IPS-NIHi11 (cell line): ENCODE results near the gene PLEKHA1.

Source experiments
- DNase-seq: peaks from one replicate; pipeline ENCODE4 v3.0.0; 2012; ENCODE audit warnings: mixed read lengths, low spot score

Gene PLEKHA1

DNA sequence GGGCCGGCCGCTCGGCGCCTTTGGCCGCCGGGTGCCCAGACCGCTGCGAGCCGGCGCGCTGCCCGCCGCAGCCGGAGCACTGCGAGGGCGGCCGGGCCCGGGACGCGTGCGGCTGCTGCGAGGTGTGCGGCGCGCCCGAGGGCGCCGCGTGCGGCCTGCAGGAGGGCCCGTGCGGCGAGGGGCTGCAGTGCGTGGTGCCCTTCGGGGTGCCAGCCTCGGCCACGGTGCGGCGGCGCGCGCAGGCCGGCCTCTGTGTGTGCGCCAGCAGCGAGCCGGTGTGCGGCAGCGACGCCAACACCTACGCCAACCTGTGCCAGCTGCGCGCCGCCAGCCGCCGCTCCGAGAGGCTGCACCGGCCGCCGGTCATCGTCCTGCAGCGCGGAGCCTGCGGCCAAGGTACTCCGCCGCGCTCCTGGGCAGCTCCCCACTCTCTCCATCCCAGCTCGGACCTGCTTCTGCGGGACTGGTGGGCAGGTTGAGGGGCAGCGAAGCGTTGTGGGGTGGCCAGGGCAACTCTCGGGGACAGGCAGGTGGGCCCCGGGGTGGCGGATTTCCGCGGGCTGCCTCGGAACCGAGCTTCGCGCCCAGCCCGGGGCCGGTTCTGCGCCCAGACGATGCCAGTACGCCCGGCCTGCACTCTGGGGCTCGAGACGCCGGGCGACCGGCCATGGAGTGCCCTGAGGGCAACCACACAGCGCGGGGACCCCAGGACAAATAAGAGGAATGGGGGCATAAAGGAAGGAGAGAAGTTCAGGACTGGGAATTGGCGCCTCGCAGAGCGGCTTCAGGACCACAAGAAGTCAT is 87.4 kb downstream of the PLEKHA1 start:
- peak; percentile 71 for DNase-seq

DNA sequence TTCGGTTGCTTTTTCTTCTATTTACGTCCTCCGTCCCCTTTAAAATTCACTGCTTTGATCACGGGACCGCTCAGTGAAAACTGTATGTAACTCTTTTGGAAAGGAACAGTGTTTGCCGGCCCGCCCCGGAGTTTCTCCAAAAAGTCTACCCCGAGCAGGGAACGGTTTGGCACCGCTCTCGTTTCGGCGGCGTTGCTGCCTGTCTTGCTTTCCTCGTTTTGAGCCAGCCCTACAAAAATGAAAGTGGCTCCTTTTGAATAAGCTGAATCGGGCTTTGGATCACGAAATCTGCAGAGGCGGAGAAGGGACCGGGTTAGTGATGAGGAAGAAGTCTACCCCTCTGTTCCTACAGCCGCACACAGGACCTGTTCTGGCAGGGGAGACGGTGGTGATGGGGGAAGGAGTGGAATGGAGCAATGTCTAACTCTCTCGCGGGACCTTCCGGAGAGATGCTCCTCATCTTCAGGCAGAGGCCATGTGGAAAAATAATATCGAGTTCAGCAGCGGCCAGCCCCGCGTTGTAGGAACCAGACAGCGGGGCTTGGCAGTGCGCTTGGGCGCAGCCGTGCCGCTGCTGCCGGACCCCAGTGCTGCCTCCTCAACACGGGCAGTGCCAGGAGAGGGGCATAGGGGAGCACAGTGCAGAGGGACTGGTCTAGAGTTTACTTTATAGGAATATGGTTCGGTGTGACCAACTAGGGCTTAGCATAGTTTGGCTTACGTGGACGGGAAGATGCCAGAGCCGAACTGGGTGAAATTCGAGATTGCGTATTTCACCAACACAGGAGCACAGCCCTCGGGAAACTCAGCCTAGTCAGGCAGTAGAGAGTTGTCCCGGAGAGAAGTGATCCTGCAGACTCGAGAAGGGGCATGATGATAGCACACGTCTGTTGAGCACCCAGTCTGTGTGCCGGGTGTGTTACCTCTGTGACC is 88.3 kb downstream of the PLEKHA1 start:
- DNase-seq: no peak

DNA sequence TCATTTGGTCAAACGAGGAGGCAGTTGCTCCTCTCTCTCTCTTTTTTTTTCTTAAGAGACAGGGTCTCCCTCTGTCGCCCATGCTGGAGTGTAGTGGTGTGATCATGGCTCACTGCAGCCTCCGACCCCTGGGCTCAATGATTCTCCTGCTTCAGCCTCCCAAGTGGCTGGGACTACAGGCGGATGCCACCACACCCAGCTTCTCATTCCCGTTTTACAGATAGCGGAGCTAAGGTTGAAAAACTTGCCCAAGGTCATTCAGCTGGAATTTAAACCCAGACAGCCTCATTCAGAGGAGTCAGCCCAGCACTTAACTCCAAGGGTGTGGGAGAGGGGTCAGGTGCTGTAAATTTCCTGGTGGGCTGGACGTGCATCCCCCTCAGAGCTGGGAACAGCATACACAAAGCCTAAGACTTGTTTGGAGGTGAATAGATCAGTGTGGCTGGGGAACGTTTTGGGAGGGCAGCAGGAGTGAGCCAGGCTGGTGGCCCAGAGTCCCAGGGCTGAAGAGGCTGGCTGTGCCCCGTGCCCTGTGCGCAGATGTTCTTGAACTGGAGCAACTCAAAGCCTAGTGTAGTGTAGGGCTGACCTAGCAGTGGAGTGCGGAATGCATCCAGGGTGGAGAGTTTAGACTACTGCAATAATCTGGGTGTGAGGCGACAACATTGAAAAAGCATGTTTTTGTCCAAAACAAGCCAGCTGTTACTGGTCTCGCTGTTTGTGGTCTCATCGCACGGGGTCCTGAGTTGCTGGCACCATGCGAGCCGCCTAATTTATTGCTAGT is 89.2 kb downstream of the PLEKHA1 start:
- DNase-seq: no peak

DNA sequence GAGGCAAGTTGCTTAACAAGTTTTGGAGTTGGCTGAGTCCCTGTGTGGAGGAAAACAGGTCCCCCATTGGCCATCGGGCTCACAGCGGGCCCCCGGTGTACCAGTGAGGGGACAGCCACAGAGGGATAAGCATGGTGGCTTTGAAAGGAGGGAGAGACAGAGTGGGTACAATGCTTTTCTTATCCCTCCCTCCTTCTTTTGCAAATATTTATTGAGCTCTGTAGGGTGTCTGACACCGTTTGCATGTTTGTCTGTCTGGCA is 89.7 kb downstream of the PLEKHA1 start:
- DNase-seq: no peak

DNA sequence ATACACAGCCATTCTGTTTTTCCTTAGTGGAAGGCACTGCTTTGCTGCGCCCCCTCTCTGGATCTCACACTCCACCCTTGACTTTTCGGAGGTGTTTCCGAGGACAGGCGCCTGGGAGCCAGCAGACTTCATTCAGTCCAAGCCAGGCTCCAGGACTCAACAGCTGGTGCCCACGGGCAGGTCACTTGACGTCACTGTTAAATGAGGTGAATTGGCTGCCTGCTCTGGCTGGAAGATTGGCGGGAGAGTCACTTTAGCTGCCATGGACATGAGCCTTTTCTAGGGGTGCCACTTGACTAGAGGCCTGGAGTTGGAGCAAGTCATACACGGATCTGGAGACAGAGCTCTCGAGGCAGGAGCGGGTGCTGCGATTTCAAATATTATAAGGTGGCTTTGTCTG is 90.1 kb downstream of the PLEKHA1 start:
- no peak for DNase-seq

DNA sequence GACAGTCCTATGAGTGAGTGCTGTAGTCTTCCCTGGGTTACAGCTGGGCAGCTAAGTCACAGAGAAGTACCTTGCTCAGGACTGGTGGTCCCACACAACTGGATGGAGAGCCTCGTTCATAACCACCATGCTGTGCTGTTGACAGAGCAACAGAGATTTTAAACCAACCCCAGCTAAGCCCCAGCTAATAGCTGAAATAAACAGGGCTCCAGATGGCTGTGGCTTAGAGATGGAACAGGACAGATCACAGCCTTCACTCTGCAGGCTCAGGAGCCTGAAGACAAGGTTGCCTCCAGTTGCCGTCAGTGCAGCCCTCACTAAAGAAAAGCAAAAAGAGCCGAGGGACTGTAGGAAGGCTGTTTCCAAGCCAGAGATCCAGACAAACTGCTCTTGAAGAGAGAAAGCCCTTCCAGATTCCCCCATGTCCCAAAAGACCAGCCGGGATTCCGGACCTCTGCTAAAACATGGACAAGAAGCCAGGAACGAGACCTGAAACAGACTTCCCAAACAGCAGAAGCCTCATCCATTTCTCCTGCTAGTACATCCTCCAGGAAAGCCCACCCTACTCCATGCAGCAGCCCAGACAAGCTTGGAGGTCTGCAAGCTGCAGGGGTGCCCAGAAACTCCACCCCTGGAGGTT is 91.0 kb downstream of the PLEKHA1 start:
- DNase-seq: no peak

DNA sequence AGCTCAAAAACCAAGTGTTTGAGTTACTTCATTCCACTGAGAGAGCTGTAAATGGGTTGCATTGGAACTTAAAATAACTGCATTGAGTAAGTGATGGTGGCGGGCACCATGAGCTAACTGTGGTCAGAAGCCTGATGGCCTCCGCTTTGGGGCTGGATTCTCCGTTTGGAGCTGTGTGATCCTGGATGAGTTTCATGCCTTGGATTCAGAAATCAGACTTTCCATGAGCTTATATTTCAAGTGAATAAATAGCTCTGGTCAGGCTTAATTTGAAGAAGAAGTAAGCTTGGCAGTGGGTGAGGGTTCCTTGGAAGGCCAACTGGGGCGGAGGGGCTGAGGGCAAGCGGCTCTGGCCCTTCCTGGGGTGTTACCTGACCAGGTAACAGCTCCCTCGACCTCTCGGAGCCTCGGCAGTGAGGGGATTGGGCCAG is 92.5 kb downstream of the PLEKHA1 start:
- no peak for DNase-seq

DNA sequence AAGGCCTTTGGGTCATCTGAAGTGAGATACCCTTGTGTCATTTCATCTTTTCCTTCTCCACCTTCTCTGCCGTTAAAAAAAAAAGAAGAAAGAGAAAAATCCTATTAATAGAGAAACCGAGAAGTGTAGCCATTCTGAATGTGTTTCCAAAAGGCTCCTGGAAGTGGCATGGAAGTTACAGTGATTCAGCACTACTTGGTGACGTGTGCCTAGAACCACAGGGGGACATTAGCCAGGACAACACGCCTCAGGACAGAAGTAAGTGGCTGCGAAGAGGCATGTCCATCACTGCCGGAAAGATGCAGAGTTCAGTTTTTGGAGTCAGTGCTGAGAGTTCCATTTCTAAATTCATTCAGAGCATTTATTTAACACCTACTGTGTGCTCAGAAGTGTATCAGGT is 93.2 kb downstream of the PLEKHA1 start:
- DNase-seq: no peak

DNA sequence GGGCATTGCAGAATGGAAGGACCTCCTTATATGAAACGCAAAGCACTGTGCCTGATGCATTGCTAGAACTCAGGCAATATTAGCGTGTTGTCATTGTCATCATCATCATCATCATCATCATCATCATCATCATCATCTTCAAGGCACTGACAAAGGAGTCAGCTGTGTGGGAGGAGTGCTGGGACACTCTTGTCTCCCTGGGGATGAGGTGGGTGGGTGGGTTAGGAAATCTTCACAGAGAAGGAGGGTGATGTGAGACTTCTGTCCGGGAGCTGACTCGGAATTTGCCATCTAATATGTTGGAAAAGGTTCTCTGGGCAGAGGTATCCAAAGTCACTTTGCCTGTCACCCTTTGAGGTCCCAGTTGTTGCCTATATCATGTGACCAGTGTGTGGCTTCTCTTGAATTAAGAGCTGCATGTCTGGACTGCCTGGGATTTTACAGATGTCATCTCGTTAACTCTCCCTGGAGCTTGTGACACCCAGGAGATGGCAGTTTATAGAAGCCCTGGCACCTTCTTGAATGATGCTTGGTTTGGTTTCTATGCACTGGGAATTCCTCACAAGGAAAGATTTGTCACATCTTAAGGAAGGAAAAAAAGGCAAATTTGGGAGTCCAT is 93.9 kb downstream of the PLEKHA1 start:
- no peak for DNase-seq

DNA sequence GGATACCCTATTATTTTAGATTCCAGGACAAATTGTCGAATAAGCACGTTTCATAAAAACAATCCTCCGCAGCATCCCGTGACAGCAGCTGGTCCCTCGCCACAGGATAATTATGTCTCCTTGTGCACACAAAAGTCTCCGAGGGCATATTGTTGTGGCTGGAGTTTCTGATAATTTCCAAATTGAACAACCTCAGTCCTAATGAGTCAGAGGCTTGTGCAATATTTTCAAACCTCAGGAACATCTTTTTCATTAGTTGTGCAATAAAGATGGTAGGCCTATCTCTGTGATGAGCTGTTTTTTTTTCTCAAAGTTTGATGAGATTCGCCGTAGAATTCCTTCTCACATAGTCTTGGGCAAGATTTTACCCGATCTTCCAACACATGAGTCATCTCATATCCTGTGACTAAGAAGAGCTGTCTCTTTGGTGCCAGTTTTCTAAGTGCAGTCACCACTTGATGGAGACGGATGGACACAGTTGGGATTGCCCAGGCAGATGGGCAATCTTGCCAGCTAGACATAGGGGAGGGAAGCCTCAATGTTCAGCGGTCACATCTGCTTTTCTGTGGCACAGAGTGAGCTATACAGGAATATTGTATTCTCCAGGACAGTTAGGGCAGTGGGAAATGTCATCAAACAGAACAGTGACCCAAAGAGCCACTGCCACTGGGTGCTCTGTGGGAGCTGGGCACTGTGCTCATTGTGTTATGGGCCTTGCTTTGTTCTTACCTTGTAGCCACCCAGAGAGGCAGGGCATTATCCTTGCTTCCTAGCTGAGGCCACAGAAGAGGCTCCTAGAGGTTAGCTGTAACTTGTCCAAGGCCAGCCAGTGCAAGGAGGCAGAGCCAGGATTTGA is 94.6 kb downstream of the PLEKHA1 start:
- DNase-seq: no peak

DNA sequence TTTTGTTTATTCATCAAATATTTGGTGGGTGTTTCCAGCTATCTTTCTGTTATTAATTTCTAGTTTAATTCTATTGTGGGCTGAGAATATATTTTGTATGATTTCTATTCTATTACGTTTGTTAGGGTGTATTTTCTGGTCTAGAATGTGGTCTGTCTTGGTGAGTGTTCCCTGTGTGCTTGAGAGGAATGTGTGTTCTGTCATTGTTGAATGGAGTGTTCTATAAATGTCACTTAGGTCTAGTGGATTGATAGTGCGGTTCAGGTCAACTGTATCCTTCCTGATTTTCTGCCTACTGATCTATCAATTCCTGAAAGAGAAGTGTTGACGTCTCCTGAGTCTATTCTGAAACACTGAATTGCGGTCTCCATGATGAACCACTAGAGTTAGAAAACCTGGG is 95.3 kb downstream of the PLEKHA1 start:
- no peak for DNase-seq

DNA sequence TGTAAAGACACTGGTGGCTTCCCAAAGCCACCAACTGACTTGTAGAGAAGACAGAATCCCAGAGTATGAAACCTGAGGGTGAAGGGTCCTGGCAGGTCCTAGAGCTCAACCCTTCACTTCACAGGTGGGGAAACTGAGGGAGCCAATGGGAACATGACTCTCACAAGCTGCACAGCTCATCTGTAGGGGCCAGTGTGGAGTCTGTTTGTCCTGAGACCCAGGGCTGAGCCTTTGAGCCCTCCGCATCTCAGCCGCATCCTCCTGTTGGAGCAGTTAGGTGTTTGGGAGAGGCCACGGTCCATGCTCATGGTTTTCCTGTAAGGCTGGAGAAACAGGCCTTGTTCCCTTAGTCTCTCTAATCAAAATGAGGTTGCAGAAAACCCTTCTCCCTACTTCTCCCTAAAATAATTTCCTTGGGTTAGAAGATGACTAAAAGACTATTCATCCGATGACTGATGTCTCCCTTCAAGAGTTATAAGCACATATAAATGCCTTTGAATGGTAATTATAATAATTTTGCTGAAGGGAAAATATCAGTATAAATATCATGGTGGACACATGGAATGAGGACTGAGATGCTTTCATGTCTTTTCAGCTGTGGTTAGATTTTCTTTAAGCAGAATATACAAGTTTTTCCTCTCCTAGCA is 97.1 kb downstream of the PLEKHA1 start:
- DNase-seq: no peak

DNA sequence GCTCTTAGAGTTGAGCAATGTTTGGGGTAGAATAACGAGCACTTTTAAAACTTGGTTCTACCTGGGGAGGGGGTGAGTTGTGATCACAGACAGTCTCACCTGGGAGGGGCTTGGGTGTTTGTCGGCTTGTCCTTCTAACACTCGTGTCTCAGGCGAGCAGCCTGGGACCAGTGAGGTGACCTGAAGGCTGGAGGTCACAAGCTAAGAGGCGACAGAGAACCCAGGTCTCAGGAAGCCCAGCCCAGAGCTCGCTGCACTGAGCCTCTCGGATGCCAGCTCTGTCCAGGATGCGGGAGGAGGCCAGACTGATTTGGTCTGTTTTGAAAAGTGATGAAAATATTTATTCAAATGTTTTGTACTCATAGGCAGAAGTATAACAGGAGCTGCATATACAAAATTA is 98.6 kb downstream of the PLEKHA1 start:
- no peak for DNase-seq

DNA sequence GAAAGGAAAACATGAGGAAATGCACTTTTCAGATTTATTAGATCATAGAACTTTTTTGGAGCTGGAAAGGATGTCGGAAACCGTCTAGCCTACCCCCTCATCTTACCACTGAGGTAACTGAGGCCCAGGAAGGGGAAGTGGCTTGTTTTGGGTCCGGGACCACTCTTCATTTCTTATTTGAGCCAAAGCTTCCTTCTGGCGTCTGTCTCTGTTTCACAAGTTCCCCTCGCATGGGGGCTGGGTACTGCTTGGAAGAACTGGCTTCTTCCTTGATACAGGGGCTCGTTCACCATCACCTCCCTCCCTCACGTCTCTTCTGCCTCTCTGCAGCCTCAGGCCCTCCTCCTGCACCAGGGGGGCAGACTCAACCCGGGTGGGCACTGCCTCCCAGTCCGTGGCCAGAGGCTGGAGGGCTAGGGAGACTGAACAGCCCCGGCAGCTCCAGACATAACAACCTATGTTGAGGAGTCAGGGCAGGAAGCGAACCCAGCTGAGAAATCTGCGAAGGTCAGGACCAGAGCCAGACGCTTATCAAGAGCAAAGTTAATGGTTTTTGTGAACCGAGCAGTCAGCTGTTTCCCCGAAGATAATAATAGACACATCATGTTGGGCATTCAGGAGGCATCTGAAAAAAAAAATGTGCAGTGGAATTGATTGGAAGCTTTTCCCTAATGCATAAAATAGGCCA is 99.8 kb downstream of the PLEKHA1 start:
- no peak for DNase-seq

DNA sequence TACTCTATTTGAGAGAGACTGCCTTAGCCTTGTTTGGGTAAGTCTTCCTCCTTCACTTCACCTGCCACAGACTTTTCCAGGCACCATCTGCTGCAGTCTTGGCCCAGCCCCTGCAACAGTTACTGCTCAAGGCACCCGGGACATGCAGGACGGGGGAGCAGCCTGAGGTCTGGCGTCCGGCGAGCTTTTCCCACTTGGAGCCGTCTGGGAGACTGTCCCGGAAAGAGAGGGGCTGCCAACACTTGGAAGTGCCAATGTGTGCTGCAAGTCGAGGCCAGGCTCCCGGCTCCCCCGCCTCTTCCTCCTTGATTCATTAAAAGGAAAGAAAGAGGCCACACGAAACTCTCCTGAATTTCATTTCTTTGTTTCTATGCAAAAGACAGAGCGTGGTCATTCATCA is 100.6 kb downstream of the PLEKHA1 start:
- DNase-seq: no peak

DNA sequence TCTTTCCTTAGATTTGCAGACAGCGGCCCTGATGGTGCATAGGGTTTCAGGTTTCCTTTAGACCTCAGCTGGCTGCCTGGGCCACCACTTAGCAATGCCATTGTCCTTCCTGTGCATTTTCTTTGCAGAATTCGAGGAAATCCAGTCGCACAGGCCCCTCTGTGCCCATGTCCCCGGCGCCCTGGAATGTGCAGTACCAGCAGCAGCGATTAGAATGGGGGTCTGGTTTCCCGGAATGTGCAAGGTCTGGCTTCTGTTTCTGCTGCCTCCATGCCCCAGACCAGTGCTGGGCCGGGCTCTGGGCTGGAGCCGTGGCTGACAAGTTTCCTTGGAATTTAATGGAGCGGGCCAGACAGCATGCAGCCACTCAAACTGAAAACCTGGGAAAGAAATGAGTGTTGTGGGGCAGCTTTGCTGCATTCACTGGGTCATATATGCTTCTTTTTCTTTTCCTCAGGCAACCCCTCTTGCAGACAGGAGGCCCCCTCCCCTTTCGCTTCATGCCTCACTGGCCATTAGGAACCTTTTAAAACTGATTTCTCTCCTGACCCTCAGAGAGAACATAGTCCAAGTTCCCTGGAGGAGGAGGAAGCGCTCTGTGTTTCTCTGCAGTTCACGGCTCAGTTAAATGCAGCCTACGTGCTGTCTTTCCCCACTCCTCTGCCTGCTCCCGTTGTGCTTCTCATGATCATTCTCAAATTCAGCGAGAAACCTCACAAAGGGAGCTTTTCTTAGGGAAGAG is 101.3 kb downstream of the PLEKHA1 start:
- DNase-seq: peak; percentile 50

DNA sequence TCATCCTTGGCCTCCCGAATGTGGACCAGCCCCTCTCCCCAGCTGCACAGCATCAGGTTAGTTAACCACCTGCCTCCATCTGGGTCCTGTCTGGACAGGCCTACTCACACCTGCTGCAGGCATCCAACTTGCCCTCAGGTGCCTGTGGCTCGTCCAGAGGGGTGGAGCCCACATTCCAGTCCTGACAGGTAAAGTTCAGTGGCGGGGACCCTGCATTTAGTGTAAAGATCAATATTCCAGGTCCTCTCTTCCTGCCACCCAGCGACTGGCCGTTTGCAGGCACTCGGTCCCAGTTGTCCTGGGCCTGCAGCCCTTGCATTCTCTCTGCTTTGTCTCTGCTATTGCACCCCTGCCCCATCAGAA is 101.8 kb downstream of the PLEKHA1 start:
- DNase-seq: no peak

DNA sequence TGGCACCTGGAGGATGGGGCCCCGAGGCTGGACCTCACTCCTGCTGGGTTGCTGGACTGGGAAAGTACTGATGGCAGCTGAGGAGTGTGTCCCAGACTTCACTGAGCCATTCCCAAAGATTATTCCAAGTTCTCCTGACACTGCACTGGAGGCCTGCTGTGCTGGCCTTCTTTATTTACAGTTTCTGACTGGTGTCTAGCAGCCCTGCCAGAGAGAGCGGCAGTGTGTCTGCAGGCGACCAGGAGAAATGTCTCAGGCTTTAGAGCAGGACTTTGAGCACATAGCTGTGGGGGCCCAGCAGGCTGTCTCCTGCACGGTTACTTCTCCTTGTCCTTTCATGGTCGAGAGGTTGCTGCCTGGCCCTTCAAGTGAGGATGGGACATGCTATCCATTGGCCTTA is 102.9 kb downstream of the PLEKHA1 start:
- no peak for DNase-seq

DNA sequence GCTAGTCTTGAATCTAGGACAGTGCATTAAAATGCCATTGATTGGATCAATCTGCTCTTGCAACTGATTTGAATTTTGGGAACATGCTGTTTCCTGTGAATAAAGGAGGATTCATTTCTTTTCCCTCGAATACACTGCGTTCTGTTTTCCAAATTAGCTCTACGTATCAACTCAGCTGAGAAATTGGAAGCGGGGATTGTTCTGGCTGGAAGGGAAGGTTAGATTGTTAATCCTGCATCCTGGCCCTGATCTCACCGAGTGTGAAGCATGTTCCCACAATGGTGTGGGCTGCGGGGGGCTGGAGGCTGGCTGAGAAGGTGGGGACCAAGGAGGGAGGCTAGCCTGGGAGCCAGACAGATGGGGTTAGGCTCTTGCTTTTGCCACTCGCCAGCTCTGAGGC is 104.5 kb downstream of the PLEKHA1 start:
- no peak for DNase-seq
